ENCODE results near the gene NOP56. TPM values are rescaled to one million over a fixed set of nuclear protein-coding genes. Genes with fewer than 3 reads are reported as not detected.

Gene NOP56
- total RNA-seq, 4 donors from 2014 or later, result 80.0 to 141 (median 87.6) TPM

GRCh38 chr20:2626853-2627541, 25.4 kb upstream of the NOP56 start:
- TF ChIP-seq EP300 (IDR thresholded peaks at IDR 0.05) (no peak), CTCF (IDR thresholded peaks at IDR 0.05) (no peak), POLR2A (IDR thresholded peaks at IDR 0.05) (no peak)
- Histone ChIP-seq H3K27me3 (no peaks in the 10 kb centered on the region), H3K36me3 (no peaks in the 10 kb centered on the region), H3K4me1 (no peaks in the 10 kb centered on the region), H3K9me3 (peaks cover 0 to 35% (median 0%) of the 10 kb centered on the region in 4 donors), H3K27ac (no peak overlapping the region), H3K4me3 (no peak overlapping the region)
- no peak for DNase-seq (ENCODE audit: low spot score in 2 of 2)
- WGBS, 2 donors, result 46 to 57% methylated on average over 9 of the region's 9 CpGs

GRCh38 chr20:2631228-2631627, 21.2 kb upstream of the NOP56 start:
- Histone ChIP-seq H3K4me1 (no peaks in the 10 kb centered on the region), H3K27me3 (no peaks in the 10 kb centered on the region), H3K36me3 (no peaks in the 10 kb centered on the region), H3K9me3 (peaks cover 0 to 30% (median 0%) of the 10 kb centered on the region in 4 donors), H3K27ac (no peak overlapping the region), H3K4me3 (no peak overlapping the region)
- TF ChIP-seq EP300 (IDR thresholded peaks at IDR 0.05), result no peak
- no peak for TF ChIP-seq CTCF (IDR thresholded peaks at IDR 0.05)
- TF ChIP-seq POLR2A (IDR thresholded peaks at IDR 0.05), result no peak
- no peak for DNase-seq (ENCODE audit: low spot score in 2 of 2)
- WGBS, 2 donors, result 18 to 31% methylated on average over 1 of the region's 1 CpG

GRCh38 chr20:2633381-2633780, 19.1 kb upstream of the NOP56 start:
- Histone ChIP-seq H3K27me3 (no peaks in the 10 kb centered on the region), H3K27ac (no peak overlapping the region), H3K36me3 (no peaks in the 10 kb centered on the region), H3K9me3 (peaks cover 0 to 22% (median 0%) of the 10 kb centered on the region in 4 donors), H3K4me3 (no peak overlapping the region), H3K4me1 (no peaks in the 10 kb centered on the region)
- TF ChIP-seq POLR2A (IDR thresholded peaks at IDR 0.05), result no peak
- no peak for TF ChIP-seq EP300 (IDR thresholded peaks at IDR 0.05)
- TF ChIP-seq CTCF (IDR thresholded peaks at IDR 0.05), result no peak
- WGBS, 2 donors, result 0% methylated on average over 1 of the region's 1 CpG
- no peak for DNase-seq (ENCODE audit: low spot score in 2 of 2)

GRCh38 chr20:2637246-2637645, 15.2 kb upstream of the NOP56 start:
- H3K4me1 ChIP-seq, result no peaks in the 10 kb centered on the region
- WGBS, 2 donors, result 68 to 73% methylated on average over 6 of the region's 6 CpGs
- H3K9me3 ChIP-seq, result no peaks in the 10 kb centered on the region
- TF ChIP-seq POLR2A (IDR thresholded peaks at IDR 0.05), result no peak
- no peak for TF ChIP-seq EP300 (IDR thresholded peaks at IDR 0.05)
- TF ChIP-seq CTCF (IDR thresholded peaks at IDR 0.05), result no peak
- H3K36me3 ChIP-seq, result peaks cover 0 to 26% (median 0%) of the 10 kb centered on the region in 3 donors
- H3K27ac ChIP-seq, result no peak overlapping the region
- H3K27me3 ChIP-seq, result no peaks in the 10 kb centered on the region
- H3K4me3 ChIP-seq, result no peak overlapping the region
- no peak for DNase-seq (ENCODE audit: low spot score in 2 of 2)

- TF ChIP-seq CTCF (IDR thresholded peaks at IDR 0.05), result no peak
- no peak for TF ChIP-seq EP300 (IDR thresholded peaks at IDR 0.05)
- TF ChIP-seq POLR2A (IDR thresholded peaks at IDR 0.05), result no peak
- DNase-seq (ENCODE audit: low spot score in 2 of 2), result no peak
- Histone ChIP-seq H3K9me3 (no peaks in the 10 kb centered on the region), H3K27ac (no peak overlapping the region), H3K4me3 (no peak overlapping the region), H3K27me3 (no peaks in the 10 kb centered on the region), H3K36me3 (peaks cover 0 to 52% (median 0%) of the 10 kb centered on the region in 3 donors), H3K4me1 (no peaks in the 10 kb centered on the region)
- 0% methylated on average over 1 of the region's 1 CpG for WGBS, 2 donors
Measured at GRCh38 chr20:2640260-2640659, 12.2 kb upstream of the NOP56 start.
